K562 (cell line): Measurements from ENCODE around the gene KDELR3. TPM values are rescaled to one million over a fixed set of nuclear protein-coding genes. Genes with fewer than 3 reads are reported as not detected.

ENCODE experiments used
- ASH1L ChIP-seq: fragments of 450-650 bp; IDR thresholded peaks from 2 replicates; pipeline ENCODE4 v1.6.1; 2018; ENCODE audit warnings: borderline replicate concordance, mild to moderate bottlenecking, low read depth; ENCODE audit not compliant: partially characterized antibody
- ATF7 ChIP-seq: fragments of 450-650 bp; IDR thresholded peaks from 2 replicates; pipeline ENCODE4 v1.7.1; 2014; ENCODE audit warnings: mild to moderate bottlenecking, moderate library complexity
- CREM ChIP-seq: IDR thresholded peaks from 2 replicates; pipeline ENCODE4 v1.6.1; 2014; ENCODE audit warnings: antibody characterized with exemption, low read depth
- ELF1 ChIP-seq: fragments of 200-800 bp; sonication (Bioruptor generic); IDR thresholded peaks from 2 replicates; pipeline ENCODE4 v1.6.1; 2016; ENCODE audit warnings: missing genetic modification characterization, missing compliant biosample characterization
- JUND ChIP-seq, 2 experiments: IDR thresholded peaks; 2 replicates in 1 of 2; 3 replicates in 1 of 2; pipeline ENCODE4 v1.6.1; 2011; ENCODE audit warnings: borderline replicate concordance in 2 of 2, low read depth in 2 of 2, low read length in 2 of 2, improper control_type of control experiment in 1 of 2, missing biosample characterization in 1 of 2, missing genetic modification characterization in 1 of 2, missing genetic modification reagents in 1 of 2
- KDM1A ChIP-seq, 2 experiments: fragments of 450-650 bp; IDR thresholded peaks; 2 replicates each; pipeline ENCODE4 v1.6.1; 2016; ENCODE audit warnings: mild to moderate bottlenecking in 2 of 2
- NCOA6 ChIP-seq: fragments of 450-650 bp; IDR thresholded peaks from 2 replicates; pipeline ENCODE4 v1.6.1; 2017; ENCODE audit warnings: mild to moderate bottlenecking
- NFIX ChIP-seq: fragments of 250-450 bp; sonication (Bioruptor Pico); IDR thresholded peaks from 2 replicates; pipeline ENCODE4 v1.4.0; 2020; ENCODE audit warnings: low read depth, mild to moderate bottlenecking, moderate library complexity
- NR2C1 ChIP-seq, 2 experiments: fragments of 450-650 bp; IDR thresholded peaks; 2 replicates each; pipeline ENCODE4 v1.6.1; 2017; ENCODE audit warnings: mild to moderate bottlenecking in 2 of 2, antibody characterized with exemption in 1 of 2, inconsistent platforms in 1 of 2, missing compliant biosample characterization in 1 of 2, missing genetic modification characterization in 1 of 2
- TAF1 ChIP-seq: IDR thresholded peaks from 2 replicates; pipeline ENCODE4 v1.6.1; 2011; ENCODE audit warnings: mild to moderate bottlenecking, low read length, moderate library complexity; ENCODE audit not compliant: insufficient read depth, control insufficient read depth, severe bottlenecking; ENCODE audit errors: extremely low read depth
- TEAD1 ChIP-seq, 2 experiments: fragments of 450-650 bp in 1 of 2; sonication (generic) in 1 of 2; formaldehyde crosslinking; IDR thresholded peaks; 2 replicates each; pipeline versions ENCODE4 v1.4.0 to v1.8.0; 2020 to 2022; ENCODE audit warnings: mild to moderate bottlenecking in 2 of 2, missing genetic modification reagents in 1 of 2
- ZC3H4 ChIP-seq: sonication (generic); formaldehyde crosslinking; IDR thresholded peaks from 2 replicates; pipeline ENCODE4 v1.9.0; 2021; ENCODE audit warnings: missing genetic modification reagents, borderline replicate concordance
- ZFP36 ChIP-seq: fragments of 150-350 bp; IDR thresholded peaks from 2 replicates; pipeline ENCODE4 v1.6.1; 2018; ENCODE audit warnings: low read length, low read depth; ENCODE audit not compliant: partially characterized antibody
- ZNF77 ChIP-seq: fragments of 250-450 bp; sonication (Bioruptor Pico); IDR thresholded peaks from 2 replicates; pipeline ENCODE4 v1.5.0; 2020
- polyA plus RNA-seq, 8 experiments: library from polyadenylated mRNA; depleted of rRNA in 4 of 8; stranded (reverse) in 5 of 8; unstranded in 3 of 8; fragments of >200 nt; fragmentation: Nextera tagmentation in 2 of 8; fragmentation: Illumina TruSeq in 1 of 8; extraction: Ambion mirVana in 2 of 8; extraction: Trizol in 1 of 8; gene quantifications; 2 replicates each; pipeline versions ENCODE4 v1.2.1 to v1.2.3, GENCODE V29; 2011 to 2014; ENCODE audit warnings: inconsistent platforms in 1 of 8, missing spikeins in 1 of 8
- total RNA-seq, 7 experiments: library from RNA; depleted of rRNA in 6 of 7; stranded (reverse); fragments of >200 nt in 6 of 7; fragmentation: Illumina TruSeq in 2 of 7; extraction: Trizol in 2 of 7; gene quantifications; 2 replicates each; pipeline versions ENCODE4 v1.2.1 to v1.2.3, GENCODE V29; 2011 to 2021; ENCODE audit warnings: low replicate concordance in 1 of 7
- TF ChIP-seq, protein P1 (sequence below): fragments of 250-450 bp; sonication (Bioruptor Pico); IDR thresholded peaks from 2 replicates; pipeline ENCODE4 v1.5.1; 2021; ENCODE audit warnings: mild to moderate bottlenecking

Gene KDELR3
- total and polyA plus RNA-seq, 9 of the 15 experiments (the other 6 are each of a cell fraction or from before 2014, with no cell fraction given), result 7.1 to 44.8 (median 9.6) TPM

GRCh38 chr22:38504731-38505540 is 37.0 kb downstream of the KDELR3 start (continued):
- peak; percentile 57 for TF ChIP-seq ATF7
- TF ChIP-seq TAF1, result peak; percentile 66
- TF ChIP-seq, protein P1, sequence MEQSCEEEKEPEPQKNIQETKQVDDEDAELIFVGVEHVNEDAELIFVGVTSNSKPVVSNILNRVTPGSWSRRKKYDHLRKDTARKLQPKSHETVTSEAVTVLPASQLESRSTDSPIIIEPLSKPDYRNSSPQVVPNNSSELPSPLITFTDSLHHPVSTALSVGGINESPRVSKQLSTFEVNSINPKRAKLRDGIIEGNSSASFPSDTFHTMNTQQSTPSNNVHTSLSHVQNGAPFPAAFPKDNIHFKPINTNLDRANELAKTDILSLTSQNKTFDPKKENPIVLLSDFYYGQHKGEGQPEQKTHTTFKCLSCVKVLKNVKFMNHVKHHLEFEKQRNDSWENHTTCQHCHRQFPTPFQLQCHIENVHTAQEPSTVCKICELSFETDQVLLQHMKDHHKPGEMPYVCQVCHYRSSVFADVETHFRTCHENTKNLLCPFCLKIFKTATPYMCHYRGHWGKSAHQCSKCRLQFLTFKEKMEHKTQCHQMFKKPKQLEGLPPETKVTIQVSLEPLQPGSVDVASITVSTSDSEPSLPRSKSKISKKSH (CRISPR knock-in tag), result no peak
- no peak for TF ChIP-seq NCOA6
- peak; percentile 5; the same call in 1 of the 2 replicates for TF ChIP-seq JUND (IDR thresholded peaks at IDR 0.05; ENCODE audit: borderline replicate concordance, low read depth, low read length)
- peak; percentile 34; the same call in 1 of the 3 replicates for TF ChIP-seq JUND (tag; IDR thresholded peaks at IDR 0.05; ENCODE audit: borderline replicate concordance, low read depth, low read length)
- no peak for TF ChIP-seq ASH1L
- no peak for TF ChIP-seq ELF1 (tag)
- 0 out of 4 replicates have a peak, but pooled peaks of 1 of the 2 experiments have one; percentile 11 for TF ChIP-seq KDM1A (IDR thresholded peaks at IDR 0.05)
- TF ChIP-seq CREM, result peak; percentile 83
- no peak for TF ChIP-seq ZC3H4 (CRISPR knock-in tag)
- TF ChIP-seq TEAD1 (CRISPR knock-in tag; IDR thresholded peaks at IDR 0.05), result no peak
- no peak for TF ChIP-seq NFIX (CRISPR knock-in tag)
- no peak for TF ChIP-seq ZNF77 (CRISPR knock-in tag)
- TF ChIP-seq NR2C1 (IDR thresholded peaks at IDR 0.05), result peak; percentile 36; the same call in 1 of the 2 replicates
- TF ChIP-seq NR2C1 (tag; IDR thresholded peaks at IDR 0.05), result 0 out of 2 replicates have a peak, but pooled peaks have one; percentile 28
- peak; percentile 31 for TF ChIP-seq ZFP36
